Measurements from ENCODE around the gene CIB4.

DNA sequence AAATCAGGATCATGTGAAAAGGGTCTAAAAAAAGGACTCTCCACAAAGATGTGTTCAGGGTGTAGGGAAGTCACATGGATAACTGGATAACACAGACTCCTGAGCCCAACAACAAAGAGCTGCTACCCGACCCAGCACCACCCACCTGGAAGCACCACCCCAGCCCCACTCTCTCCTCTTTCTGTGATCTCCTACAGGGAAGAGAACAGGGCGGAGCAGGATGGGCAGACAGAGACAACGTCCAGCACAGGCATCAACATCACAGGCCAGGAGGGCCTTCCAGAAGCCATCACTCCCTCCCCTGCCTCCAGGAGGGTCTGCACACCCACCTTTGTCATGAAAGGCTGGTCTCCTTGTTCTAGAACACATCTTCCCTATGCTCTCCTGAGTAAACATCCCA, 1.3 kb upstream of the CIB4 start:
- TF ChIP-seq GATA3 (IDR thresholded peaks at IDR 0.05; ENCODE audit: low read depth, low read length) (no peak), GATA2 (IDR thresholded peaks at IDR 0.05; ENCODE audit: low read depth, low read length) (no peak)
